Measurements from ENCODE around the gene AGXT.

DNA sequence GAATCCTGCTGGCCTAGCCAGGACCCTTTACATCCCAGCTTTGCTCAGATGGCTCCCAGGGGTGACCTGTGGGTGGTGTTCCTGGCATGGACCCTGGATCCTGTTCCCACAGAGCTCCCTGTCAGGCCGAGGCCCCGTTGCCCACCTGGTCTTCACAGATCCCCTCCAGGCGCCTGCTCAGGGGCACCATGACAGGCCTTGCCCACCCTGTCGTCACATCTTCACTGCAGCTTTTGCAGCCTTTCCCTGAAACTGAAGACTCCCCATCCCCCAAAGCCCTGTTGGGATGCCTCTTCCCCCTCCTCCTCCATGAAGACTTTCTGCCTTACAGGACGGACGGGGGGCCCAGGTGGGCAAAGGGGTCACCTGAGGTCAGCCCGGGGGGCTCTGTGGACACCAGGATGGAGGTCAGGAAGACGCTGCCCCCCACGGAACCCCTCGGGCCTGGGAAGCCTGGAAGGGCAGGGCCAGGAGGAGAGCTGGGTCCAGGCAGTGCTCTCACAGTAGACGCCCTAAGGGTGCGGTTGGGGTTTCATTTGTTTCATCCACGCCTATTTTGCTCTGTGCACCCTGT, 35.6 kb upstream of the AGXT start:
- TF ChIP-seq RBBP5 (IDR thresholded peaks at IDR 0.05; ENCODE audit: borderline replicate concordance, low read depth, low read length) = no peak
- TF ChIP-seq, protein P1, sequence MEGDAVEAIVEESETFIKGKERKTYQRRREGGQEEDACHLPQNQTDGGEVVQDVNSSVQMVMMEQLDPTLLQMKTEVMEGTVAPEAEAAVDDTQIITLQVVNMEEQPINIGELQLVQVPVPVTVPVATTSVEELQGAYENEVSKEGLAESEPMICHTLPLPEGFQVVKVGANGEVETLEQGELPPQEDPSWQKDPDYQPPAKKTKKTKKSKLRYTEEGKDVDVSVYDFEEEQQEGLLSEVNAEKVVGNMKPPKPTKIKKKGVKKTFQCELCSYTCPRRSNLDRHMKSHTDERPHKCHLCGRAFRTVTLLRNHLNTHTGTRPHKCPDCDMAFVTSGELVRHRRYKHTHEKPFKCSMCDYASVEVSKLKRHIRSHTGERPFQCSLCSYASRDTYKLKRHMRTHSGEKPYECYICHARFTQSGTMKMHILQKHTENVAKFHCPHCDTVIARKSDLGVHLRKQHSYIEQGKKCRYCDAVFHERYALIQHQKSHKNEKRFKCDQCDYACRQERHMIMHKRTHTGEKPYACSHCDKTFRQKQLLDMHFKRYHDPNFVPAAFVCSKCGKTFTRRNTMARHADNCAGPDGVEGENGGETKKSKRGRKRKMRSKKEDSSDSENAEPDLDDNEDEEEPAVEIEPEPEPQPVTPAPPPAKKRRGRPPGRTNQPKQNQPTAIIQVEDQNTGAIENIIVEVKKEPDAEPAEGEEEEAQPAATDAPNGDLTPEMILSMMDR (IDR thresholded peaks at IDR 0.05; ENCODE audit: control extremely low read depth in 1 of 3, insufficient read depth in 1 of 3, low read depth in 1 of 3, low read length in 3 of 3) = no peak
- TF ChIP-seq JUN (IDR thresholded peaks at IDR 0.05; ENCODE audit: low read depth, low read length) = no peak
- TF ChIP-seq POLR2A (IDR thresholded peaks at IDR 0.05; ENCODE audit: control extremely low read depth in 1 of 2, low read depth in 2 of 2, low read length in 2 of 2) = no peak
- no peak for TF ChIP-seq CHD2 (IDR thresholded peaks at IDR 0.05; ENCODE audit: low read length)
- no peak for TF ChIP-seq EP300 (IDR thresholded peaks at IDR 0.05; ENCODE audit: borderline replicate concordance in 1 of 2, low read depth in 2 of 2, low read length in 2 of 2)

All from H1 (cell line).